SK-N-SH (cell line): ENCODE measurements around the gene TNFRSF11A.

Source experiments
- CTCF ChIP-seq: fragments of 200-600 bp; sonication (generic); IDR thresholded peaks from 2 replicates; pipeline ENCODE4 v1.6.1; 2017; ENCODE audit warnings: antibody characterized with exemption, mild to moderate bottlenecking, moderate library complexity
- MEF2A ChIP-seq: IDR thresholded peaks from 2 replicates; pipeline ENCODE4 v1.4.0; 2012; ENCODE audit warnings: low read depth, borderline replicate concordance
- POLR2AphosphoS5 ChIP-seq: IDR thresholded peaks from 2 replicates; pipeline ENCODE4 v1.6.1; 2012; ENCODE audit warnings: low read depth, low read length
- YY1 ChIP-seq: IDR thresholded peaks from 2 replicates; pipeline ENCODE4 v1.4.0; 2012; ENCODE audit warnings: low read depth, mild to moderate bottlenecking

DNA sequence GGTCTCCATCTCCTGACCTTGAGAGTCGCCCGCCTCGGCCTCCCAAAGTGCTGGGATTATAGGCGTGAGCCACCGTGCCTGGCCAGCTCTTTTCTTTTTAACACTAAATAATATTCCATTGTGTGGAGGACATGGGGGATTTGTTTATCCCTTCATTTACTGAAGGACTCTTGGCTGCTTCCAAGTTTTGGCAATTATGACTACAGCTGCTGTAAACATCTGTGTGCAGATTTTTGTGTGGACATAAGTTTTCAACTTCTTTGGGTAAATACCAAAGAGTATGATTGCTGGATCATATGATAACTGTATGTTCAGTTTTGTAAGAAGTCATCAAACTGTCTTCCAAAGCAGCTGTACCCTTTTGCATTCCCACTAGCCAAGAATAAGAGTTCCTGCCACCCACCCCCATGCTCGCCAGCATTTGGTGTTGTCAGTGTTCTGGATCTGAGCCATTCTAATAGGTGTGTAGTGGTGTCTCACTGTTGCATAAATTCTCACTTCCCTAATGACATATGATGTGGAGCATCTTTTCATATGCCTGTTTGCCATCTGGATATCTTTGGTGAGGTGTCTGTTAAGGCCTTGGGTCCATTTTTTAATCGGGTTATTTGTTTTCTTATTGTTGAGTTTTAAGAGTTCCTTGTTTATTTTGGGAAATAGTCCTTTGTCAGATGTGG is 52.2 kb downstream of the TNFRSF11A start:
- TF ChIP-seq YY1 (no peak), CTCF (no peak), POLR2AphosphoS5 (no peak), MEF2A (no peak)
